HCT116 (cell line): Measurements from ENCODE around the gene FNBP1. TPM values are rescaled to one million over a fixed set of nuclear protein-coding genes. Genes with fewer than 3 reads are reported as not detected.

Source experiments
- ATAC-seq: fragments of 200-7000 bp; cut with Tn5 transposase; 2 replicates; pipeline ENCODE4 v1.9.1; 2020; ENCODE audit warnings: mild to moderate bottlenecking, moderate library complexity
- BruUV-seq: library from RNA; stranded (reverse); fragments of 400-500 nt; replicated peaks from 2 replicates; lab custom pipeline; 2021; lab: Mats Ljungman, UMichigan
- CTCF ChIA-PET: fragments of 300-600 bp; sonication (Branson Sonifier 250); formaldehyde crosslinking; loops from one replicate; lab custom pipeline; 2021; ENCODE audit warnings: antibody characterized with exemption; lab: Charles Lee
- POLR2A ChIA-PET: fragments of 300-600, 350-600 bp; sonication (Branson Sonifier 250); formaldehyde crosslinking; loops from one replicate; lab custom pipeline; 2021; ENCODE audit warnings: antibody characterized with exemption; lab: Charles Lee
- RAD21 ChIA-PET, 2 experiments: fragments of 300-600 bp; sonication (Branson Sonifier 250); formaldehyde crosslinking; loops; one replicate each; lab custom pipeline; 2023; ENCODE audit warnings: low total read pairs in 2 of 2; ENCODE audit not compliant: uncharacterized antibody in 2 of 2, unreplicated experiment in 2 of 2, low non-redundant PET in 1 of 2; lab: Charles Lee
- DNase-seq: peaks from one replicate; pipeline ENCODE4 v3.0.0-alpha.2; 2010; ENCODE audit warnings: low read depth, low spot score
- H2AFZ ChIP-seq: fragments of 200-600 bp; shearing (Covaris generic), sonication (generic); 2 replicates; pipeline ENCODE4 v1.6.1; 2017; ENCODE audit warnings: low read depth, mixed run types, mixed read lengths, antibody characterized with exemption, low read length; ENCODE audit not compliant: poor library complexity, severe bottlenecking
- H3K27ac ChIP-seq: 2 replicates; pipeline ENCODE4 v1.5.1; 2012; ENCODE audit warnings: low read depth, low read length
- H3K27me3 ChIP-seq: fragments of 200-600 bp; sonication (generic); 2 replicates; pipeline ENCODE4 v1.6.1; 2016; ENCODE audit warnings: mixed run types, low read length, mixed read lengths; ENCODE audit not compliant: insufficient read depth
- H3K36me3 ChIP-seq, 2 experiments: fragments of 200-500 bp in 1 of 2; fragments of 200-600 bp in 1 of 2; sonication (Bioruptor generic) in 1 of 2; sonication (generic) in 1 of 2; 2 replicates each; pipeline versions ENCODE4 v1.5.1 to v1.6.1; 2014 to 2016; ENCODE audit warnings: low read length in 2 of 2, inconsistent platforms in 1 of 2, mixed read lengths in 1 of 2, mixed run types in 1 of 2; ENCODE audit not compliant: insufficient read depth in 2 of 2, control insufficient read depth in 1 of 2
- H3K4me1 ChIP-seq, 2 experiments: fragments of 200-600 bp in 1 of 2; sonication (generic) in 1 of 2; 2 replicates each; pipeline versions ENCODE4 v1.5.1 to v1.6.1; 2012 to 2017; ENCODE audit warnings: low read length in 2 of 2, inconsistent platforms in 1 of 2, mild to moderate bottlenecking in 1 of 2, mixed read lengths in 1 of 2, mixed run types in 1 of 2, moderate library complexity in 1 of 2; ENCODE audit not compliant: insufficient read depth in 2 of 2, control insufficient read depth in 1 of 2
- H3K4me2 ChIP-seq: fragments of 200-600 bp; sonication (generic); 2 replicates; pipeline ENCODE4 v1.6.1; 2017; ENCODE audit warnings: mixed run types, low read length, mixed read lengths
- H3K4me3 ChIP-seq, 2 experiments: fragments of 200-600 bp in 1 of 2; sonication (generic) in 1 of 2; replicated peaks in 1 of 2; 2 replicates each; pipeline ENCODE4 v1.5.1; 2011 to 2016; ENCODE audit warnings: low read length in 2 of 2, control low read depth in 1 of 2, low read depth in 1 of 2, mild to moderate bottlenecking in 1 of 2, mixed read lengths in 1 of 2, mixed run types in 1 of 2
- H3K79me2 ChIP-seq: fragments of 200-600 bp; sonication (generic); 2 replicates; pipeline ENCODE4 v1.6.1; 2017; ENCODE audit warnings: mild to moderate bottlenecking, mixed run types, low read length, moderate library complexity, mixed read lengths; ENCODE audit not compliant: insufficient read depth
- H3K9ac ChIP-seq: fragments of 200-600 bp; sonication (generic); 2 replicates; pipeline ENCODE4 v1.6.1; 2016; ENCODE audit warnings: low read length, mixed read lengths
- H3K9me2 ChIP-seq: fragments of 200-600 bp; sonication (generic), shearing (Covaris generic); 2 replicates; pipeline ENCODE4 v1.6.1; 2017; ENCODE audit warnings: mixed run types, mild to moderate bottlenecking, moderate library complexity; ENCODE audit not compliant: insufficient read depth
- H3K9me3 ChIP-seq, 2 experiments: fragments of 200-500 bp in 1 of 2; fragments of 200-600 bp in 1 of 2; sonication (Bioruptor generic) in 1 of 2; sonication (generic) in 1 of 2; 2 replicates each; pipeline ENCODE4 v1.6.1; 2014 to 2017; ENCODE audit warnings: low read length in 2 of 2, mixed read lengths in 2 of 2, inconsistent platforms in 1 of 2, low read depth in 1 of 2, mild to moderate bottlenecking in 1 of 2, mixed run types in 1 of 2, moderate library complexity in 1 of 2; ENCODE audit not compliant: control insufficient read depth in 1 of 2, insufficient read depth in 1 of 2
- H4K20me1 ChIP-seq: fragments of 200-600 bp; sonication (generic), shearing (Covaris generic); 2 replicates; pipeline ENCODE4 v1.6.1; 2017; ENCODE audit warnings: mixed run types, mild to moderate bottlenecking, moderate library complexity; ENCODE audit not compliant: insufficient read depth
- ATF3 ChIP-seq: IDR thresholded peaks from 2 replicates; pipeline ENCODE4 v1.6.1; 2012
- CEBPB ChIP-seq: IDR thresholded peaks from 2 replicates; pipeline ENCODE4 v1.6.1; 2012; ENCODE audit warnings: low read depth
- EGR1 ChIP-seq: IDR thresholded peaks from 2 replicates; pipeline ENCODE4 v1.6.1; 2012; ENCODE audit warnings: low read depth
- ELF1 ChIP-seq: IDR thresholded peaks from 2 replicates; pipeline ENCODE4 v1.6.1; 2012; ENCODE audit warnings: low read depth, borderline replicate concordance
- EZH2 ChIP-seq: fragments of 200-600 bp; sonication (generic); IDR thresholded peaks from 2 replicates; pipeline ENCODE4 v1.6.1; 2017; ENCODE audit warnings: antibody characterized with exemption, mixed run types
- FOSL1 ChIP-seq: IDR thresholded peaks from 2 replicates; pipeline ENCODE4 v1.6.1; 2012; ENCODE audit warnings: low read depth
- MAX ChIP-seq: IDR thresholded peaks from 2 replicates; pipeline ENCODE4 v1.6.1; 2012
- POLR2A ChIP-seq: IDR thresholded peaks from 2 replicates; pipeline ENCODE4 v1.7.0; 2011; ENCODE audit warnings: borderline replicate concordance; ENCODE audit not compliant: insufficient read depth, insufficient read length; ENCODE audit errors: extremely low read depth
- POLR2AphosphoS5 ChIP-seq: IDR thresholded peaks from 2 replicates; pipeline ENCODE4 v1.6.1; 2011; ENCODE audit warnings: mild to moderate bottlenecking, low read depth, low read length, moderate library complexity
- RAD21 ChIP-seq: IDR thresholded peaks from 2 replicates; pipeline ENCODE4 v1.6.1; 2012; ENCODE audit warnings: low read depth, mild to moderate bottlenecking
- SRF ChIP-seq: IDR thresholded peaks from 2 replicates; pipeline ENCODE4 v1.6.1; 2012; ENCODE audit warnings: low read depth
- ZBTB33 ChIP-seq: IDR thresholded peaks from 2 replicates; pipeline ENCODE4 v1.6.1; 2011; ENCODE audit warnings: mild to moderate bottlenecking, low read length, moderate library complexity; ENCODE audit not compliant: insufficient replicate concordance; ENCODE audit errors: extremely low read depth
- ZNF274 ChIP-seq: fragments of 200-500 bp; sonication (Bioruptor generic); IDR thresholded peaks from 2 replicates; pipeline ENCODE4 v1.6.1; 2014; ENCODE audit warnings: mild to moderate bottlenecking, low read depth, low read length, inconsistent platforms
- intact Hi-C: fragments of 100-400 bp; cut with micrococcal nuclease; formaldehyde crosslinking; loops from 2 replicates; pipeline ENCODE4 v1.10.0; 2022
- total RNA-seq: library from RNA; stranded (reverse); gene quantifications from one replicate; pipeline ENCODE4 v1.2.1, GENCODE V29; 2021; ENCODE audit not compliant: unreplicated experiment

Gene FNBP1
- total RNA-seq, 1 experiment from 2014 or later, result 25.0 TPM

GRCh38 chr9:129946246-129946995 lies 96.6 kb downstream of the FNBP1 start:
- intact Hi-C loops, result no loop called here
- Histone ChIP-seq H3K4me1 (no peaks in the 10 kb centered on the region), H3K79me2 (no peaks in the 10 kb centered on the region), H2AFZ (no peak overlapping the region), H3K27ac (no peak overlapping the region), H3K4me3 (no peak overlapping the region)
- RAD21 ChIA-PET, result no interaction called here
- no peak for TF ChIP-seq ELF1
- no peak for TF ChIP-seq POLR2A
- no peak for TF ChIP-seq EZH2
- TF ChIP-seq MAX, result no peak
- no peak for TF ChIP-seq EGR1
- no peak for TF ChIP-seq RAD21
- no peak for TF ChIP-seq SRF
- no peak for TF ChIP-seq CEBPB
- no peak for TF ChIP-seq ZBTB33
- TF ChIP-seq ZNF274, result no peak
- no peak for TF ChIP-seq FOSL1
- TF ChIP-seq ATF3, result no peak
- no peak for TF ChIP-seq POLR2AphosphoS5
- TF ChIP-seq, all 23 proteins: peak for 0
- H3K9me2 ChIP-seq, result no peaks in the 10 kb centered on the region
- H3K36me3 ChIP-seq, result no peaks in the 10 kb centered on the region
- H4K20me1 ChIP-seq, result no peaks in the 10 kb centered on the region
- DNase-seq, result no peak
- no peaks in the 10 kb centered on the region for H3K27me3 ChIP-seq
- POLR2A ChIA-PET, result no interaction called here
- H3K4me2 ChIP-seq, result no peak overlapping the region
- CTCF ChIA-PET, result no interaction called here
- no TSS peak for BruUV-seq
- peaks cover 6 to 13% of the 10 kb centered on the region in 2 experiments; a peak in 2 of 4 replicates for H3K9me3 ChIP-seq
- no peak for ATAC-seq
- no peak overlapping the region for H3K9ac ChIP-seq
